ENCODE results near the gene WDR55.
"Not testable (repeated sequence)": the region's sequence is repeated elsewhere in the genome, so short reads cannot be mapped to it uniquely, and the experiment has no call there.

Gene WDR55, protein sequence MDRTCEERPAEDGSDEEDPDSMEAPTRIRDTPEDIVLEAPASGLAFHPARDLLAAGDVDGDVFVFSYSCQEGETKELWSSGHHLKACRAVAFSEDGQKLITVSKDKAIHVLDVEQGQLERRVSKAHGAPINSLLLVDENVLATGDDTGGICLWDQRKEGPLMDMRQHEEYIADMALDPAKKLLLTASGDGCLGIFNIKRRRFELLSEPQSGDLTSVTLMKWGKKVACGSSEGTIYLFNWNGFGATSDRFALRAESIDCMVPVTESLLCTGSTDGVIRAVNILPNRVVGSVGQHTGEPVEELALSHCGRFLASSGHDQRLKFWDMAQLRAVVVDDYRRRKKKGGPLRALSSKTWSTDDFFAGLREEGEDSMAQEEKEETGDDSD

DNA sequence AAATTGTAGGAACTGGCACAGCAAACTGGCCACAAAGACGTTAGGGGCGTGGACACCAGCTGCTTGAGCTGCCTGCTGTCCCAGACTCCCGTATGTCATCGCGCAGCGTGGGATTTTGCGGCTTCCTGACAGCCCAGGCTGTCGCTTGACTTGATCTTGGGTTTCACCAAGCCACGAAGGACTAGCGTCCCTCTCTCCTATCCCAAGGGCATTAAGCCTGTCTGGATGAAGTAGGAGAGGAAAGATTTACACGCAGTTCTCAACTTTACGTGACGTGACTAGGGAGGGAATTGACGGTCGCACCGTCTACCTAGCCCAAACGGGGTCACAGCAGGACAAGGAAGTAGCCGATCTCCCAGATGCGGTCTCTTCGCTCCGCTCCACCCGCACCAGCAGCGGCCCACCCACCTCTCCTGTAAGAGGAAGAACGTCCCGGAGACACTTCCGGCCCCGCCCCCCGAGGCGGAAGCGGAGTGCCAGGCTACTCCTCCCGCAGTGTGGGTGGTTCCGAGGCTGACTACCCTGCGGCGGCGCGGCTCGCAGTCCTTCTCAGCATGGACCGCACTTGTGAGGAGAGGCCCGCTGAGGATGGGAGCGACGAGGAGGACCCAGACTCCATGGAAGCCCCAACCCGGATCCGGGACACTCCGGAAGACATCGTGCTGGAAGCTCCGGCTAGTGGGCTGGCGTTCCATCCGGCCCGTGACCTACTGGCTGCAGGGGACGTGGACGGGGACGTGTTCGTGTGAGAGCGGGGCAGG, at the start of gene WDR55:
Gene WDR55 (plus strand): TSS at position 546 of the 761 bp plus-strand sequence. CDS start 9 bp downstream, at position 555.
- peak within 1 kb of the TSS; percentile 92 for H3K9ac ChIP-seq (ENCODE audit: insufficient read length, low read depth)
- DNase-seq (ENCODE audit: low read depth, low spot score): peak; percentile 63
- H3K36me3 ChIP-seq (ENCODE audit: insufficient read depth, insufficient read length, low read length): peaks cover 69% of the 10 kb centered on the region
- H3K4me3 ChIP-seq (ENCODE audit: insufficient read length, low read depth): peak within 1 kb of the TSS; percentile 93
- TF ChIP-seq SUZ12 (IDR thresholded peaks at IDR 0.05; ENCODE audit: extremely low read depth, insufficient read depth, insufficient read length) (no peak), ZNF274 (IDR thresholded peaks at IDR 0.05; ENCODE audit: low read depth, low read length) (no peak), YY1 (IDR thresholded peaks at IDR 0.05; ENCODE audit: insufficient read depth, insufficient read length) (no peak)
- H3K9me3 ChIP-seq (ENCODE audit: insufficient read depth, low read length): no peaks in the 10 kb centered on the region
- no peaks in the 10 kb centered on the region for H3K27me3 ChIP-seq (ENCODE audit: insufficient read depth, insufficient read length)
- peaks cover 3% of the 10 kb centered on the region for H3K4me1 ChIP-seq (ENCODE audit: insufficient read depth, insufficient read length)

DNA sequence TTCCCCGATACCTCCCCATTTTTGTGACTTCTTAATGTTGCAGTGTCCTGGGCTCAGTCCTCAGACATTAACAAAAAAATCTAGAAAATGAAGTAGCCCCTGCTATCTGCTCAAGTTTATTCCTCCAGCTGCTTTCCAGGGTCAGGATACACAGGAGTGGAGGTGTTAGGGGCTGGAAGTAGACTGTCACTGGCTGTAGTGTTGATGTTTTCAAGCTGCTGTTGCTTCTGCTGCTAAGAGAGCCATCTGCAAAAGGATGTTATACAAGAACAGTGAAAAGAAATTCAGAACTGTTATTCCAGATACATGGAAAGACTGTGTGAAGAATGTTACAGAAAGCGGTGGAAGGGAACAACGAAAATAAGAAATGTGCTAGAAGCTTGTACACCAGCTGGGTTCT, 42.4 kb upstream of the WDR55 start:
- TF ChIP-seq YY1 (IDR thresholded peaks at IDR 0.05; ENCODE audit: insufficient read depth, insufficient read length): no peak
- TF ChIP-seq SUZ12 (IDR thresholded peaks at IDR 0.05; ENCODE audit: extremely low read depth, insufficient read depth, insufficient read length): no peak
- no peak for TF ChIP-seq ZNF274 (IDR thresholded peaks at IDR 0.05; ENCODE audit: low read depth, low read length)
- no peaks in the 10 kb centered on the region for H3K36me3 ChIP-seq (ENCODE audit: insufficient read depth, insufficient read length, low read length)
- peaks cover 13% of the 10 kb centered on the region for H3K9me3 ChIP-seq (ENCODE audit: insufficient read depth, low read length)
- no peaks in the 10 kb centered on the region for H3K27me3 ChIP-seq (ENCODE audit: insufficient read depth, insufficient read length)
- no peak overlapping the region for H3K9ac ChIP-seq (ENCODE audit: insufficient read length, low read depth)
- DNase-seq (ENCODE audit: low read depth, low spot score): no peak
- no peak overlapping the region for H3K4me3 ChIP-seq (ENCODE audit: insufficient read length, low read depth)
- H3K4me1 ChIP-seq (ENCODE audit: insufficient read depth, insufficient read length): no peaks in the 10 kb centered on the region

GRCh38 chr5:140623061-140623460, 41.6 kb upstream of the WDR55 start:
- peaks cover 21% of the 10 kb centered on the region for H3K9me3 ChIP-seq (ENCODE audit: insufficient read depth, low read length)
- not testable (repeated sequence) for H3K4me3 ChIP-seq (ENCODE audit: insufficient read length, low read depth); DNase-seq (ENCODE audit: low read depth, low spot score); H3K27me3 ChIP-seq (ENCODE audit: insufficient read depth, insufficient read length); H3K9ac ChIP-seq (ENCODE audit: insufficient read length, low read depth); H3K4me1 ChIP-seq (ENCODE audit: insufficient read depth, insufficient read length); H3K36me3 ChIP-seq (ENCODE audit: insufficient read depth, insufficient read length, low read length)

- H3K36me3 ChIP-seq (ENCODE audit: insufficient read depth, insufficient read length, low read length); H3K27me3 ChIP-seq (ENCODE audit: insufficient read depth, insufficient read length); H3K9ac ChIP-seq (ENCODE audit: insufficient read length, low read depth); H3K4me3 ChIP-seq (ENCODE audit: insufficient read length, low read depth); H3K4me1 ChIP-seq (ENCODE audit: insufficient read depth, insufficient read length); DNase-seq (ENCODE audit: low read depth, low spot score): not testable (repeated sequence)
- peaks cover 33% of the 10 kb centered on the region for H3K9me3 ChIP-seq (ENCODE audit: insufficient read depth, low read length)
These were observed 39.8 kb upstream of the WDR55 start for GRCh38 chr5:140624886-140625285.

- Histone ChIP-seq H3K9me3 (ENCODE audit: insufficient read depth, low read length) (peaks cover 50% of the 10 kb centered on the region), H3K4me1 (ENCODE audit: insufficient read depth, insufficient read length) (peaks cover 2% of the 10 kb centered on the region), H3K4me3 (ENCODE audit: insufficient read length, low read depth) (no peak overlapping the region), H3K27me3 (ENCODE audit: insufficient read depth, insufficient read length) (peaks cover 22% of the 10 kb centered on the region), H3K9ac (ENCODE audit: insufficient read length, low read depth) (no peak overlapping the region), H3K36me3 (ENCODE audit: insufficient read depth, insufficient read length, low read length) (no peaks in the 10 kb centered on the region)
- no peak for DNase-seq (ENCODE audit: low read depth, low spot score)
- TF ChIP-seq SUZ12 (IDR thresholded peaks at IDR 0.05; ENCODE audit: extremely low read depth, insufficient read depth, insufficient read length): no peak
- no peak for TF ChIP-seq YY1 (IDR thresholded peaks at IDR 0.05; ENCODE audit: insufficient read depth, insufficient read length)
- no peak for TF ChIP-seq ZNF274 (IDR thresholded peaks at IDR 0.05; ENCODE audit: low read depth, low read length)
These were observed 36.7 kb upstream of the WDR55 start for GRCh38 chr5:140627972-140628371.

GRCh38 chr5:140628711-140629110, 36.0 kb upstream of the WDR55 start:
- Histone ChIP-seq H3K4me1 (ENCODE audit: insufficient read depth, insufficient read length) (peaks cover 2% of the 10 kb centered on the region), H3K9ac (ENCODE audit: insufficient read length, low read depth) (no peak overlapping the region), H3K27me3 (ENCODE audit: insufficient read depth, insufficient read length) (peaks cover 25% of the 10 kb centered on the region), H3K4me3 (ENCODE audit: insufficient read length, low read depth) (no peak overlapping the region), H3K9me3 (ENCODE audit: insufficient read depth, low read length) (peaks cover 50% of the 10 kb centered on the region), H3K36me3 (ENCODE audit: insufficient read depth, insufficient read length, low read length) (no peaks in the 10 kb centered on the region)
- no peak for DNase-seq (ENCODE audit: low read depth, low spot score)
- TF ChIP-seq ZNF274 (IDR thresholded peaks at IDR 0.05; ENCODE audit: low read depth, low read length) (no peak), SUZ12 (IDR thresholded peaks at IDR 0.05; ENCODE audit: extremely low read depth, insufficient read depth, insufficient read length) (no peak), YY1 (IDR thresholded peaks at IDR 0.05; ENCODE audit: insufficient read depth, insufficient read length) (no peak)

DNA sequence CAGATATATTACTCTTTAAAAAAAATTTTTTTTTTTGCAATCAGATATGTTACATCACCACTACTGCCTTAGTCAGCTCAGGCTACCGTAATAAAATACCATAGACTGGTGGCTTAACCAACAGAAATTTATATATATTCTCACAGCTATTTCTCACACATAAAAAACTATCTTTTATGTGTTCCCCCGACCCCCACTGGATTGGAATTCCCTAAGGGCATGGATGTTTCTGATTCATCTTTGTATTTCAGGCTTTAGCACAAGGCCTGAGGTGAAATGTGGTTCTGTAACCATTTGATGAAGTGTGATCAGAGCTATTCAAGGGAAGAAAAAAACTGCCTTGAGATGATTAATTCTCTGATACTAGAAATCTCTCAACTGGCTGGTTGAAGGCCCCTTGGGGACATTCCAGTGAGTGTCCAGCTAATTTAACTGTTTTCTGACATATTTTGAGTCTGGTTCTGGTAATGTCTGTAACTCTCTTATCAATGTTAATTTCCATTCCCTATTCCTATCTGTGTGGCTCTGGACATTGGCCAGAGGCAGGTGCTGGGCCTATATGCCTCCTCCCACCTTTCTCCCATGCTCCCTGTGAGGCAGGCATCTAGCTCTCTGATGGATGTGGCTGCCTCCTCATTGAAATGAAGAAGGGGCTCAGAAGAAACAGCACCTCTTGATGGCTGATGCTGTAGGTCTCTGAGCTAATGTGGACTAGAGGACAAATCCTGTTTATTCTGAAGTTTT, 34.2 kb upstream of the WDR55 start:
- Histone ChIP-seq H3K9ac (ENCODE audit: insufficient read length, low read depth) (no peak overlapping the region), H3K4me3 (ENCODE audit: insufficient read length, low read depth) (no peak overlapping the region), H3K36me3 (ENCODE audit: insufficient read depth, insufficient read length, low read length) (no peaks in the 10 kb centered on the region), H3K4me1 (ENCODE audit: insufficient read depth, insufficient read length) (peaks cover 2% of the 10 kb centered on the region), H3K27me3 (ENCODE audit: insufficient read depth, insufficient read length) (peaks cover 25% of the 10 kb centered on the region), H3K9me3 (ENCODE audit: insufficient read depth, low read length) (peaks cover 50% of the 10 kb centered on the region)
- no peak for DNase-seq (ENCODE audit: low read depth, low spot score)
- TF ChIP-seq ZNF274 (IDR thresholded peaks at IDR 0.05; ENCODE audit: low read depth, low read length): no peak
- TF ChIP-seq YY1 (IDR thresholded peaks at IDR 0.05; ENCODE audit: insufficient read depth, insufficient read length): no peak
- no peak for TF ChIP-seq SUZ12 (IDR thresholded peaks at IDR 0.05; ENCODE audit: extremely low read depth, insufficient read depth, insufficient read length)
